ENCODE results near the gene DDX17.

Gene DDX17

GRCh38 chr22:38442967-38443627, 63.0 kb downstream of the DDX17 start:
- no peak for TF ChIP-seq CTCF (IDR thresholded peaks at IDR 0.05)
- intact Hi-C loops (cut with DNase I; ENCODE audit: low total_unique reads), result no loop called here
- DNase-seq, result no peak

GRCh38 chr22:38441620-38442287, 64.4 kb downstream of the DDX17 start:
- DNase-seq, result no peak
- intact Hi-C loops (cut with DNase I; ENCODE audit: low total_unique reads), result no loop called here
- Histone ChIP-seq H3K9me3 (no peaks in the 10 kb centered on the region), H3K27me3 (peaks cover 0 to 59% of the 10 kb centered on the region in 2 donors), H3K27ac (no peak overlapping the region), H3K36me3 (no peaks in the 10 kb centered on the region), H3K4me1 (no peaks in the 10 kb centered on the region), H3K4me3 (no peak overlapping the region)
- no peak for TF ChIP-seq CTCF (IDR thresholded peaks at IDR 0.05)

More at GRCh38 chr22:38442967-38443627, 63.0 kb downstream of the DDX17 start:
- H3K27ac ChIP-seq, result no peak overlapping the region
- peaks cover 0 to 61% of the 10 kb centered on the region in 2 donors for H3K27me3 ChIP-seq
- no peaks in the 10 kb centered on the region for H3K9me3 ChIP-seq
- H3K4me3 ChIP-seq, result no peak overlapping the region
- H3K36me3 ChIP-seq, result no peaks in the 10 kb centered on the region
- no peaks in the 10 kb centered on the region for H3K4me1 ChIP-seq

GRCh38 chr22:38440747-38441350, 65.3 kb downstream of the DDX17 start:
- no peak for TF ChIP-seq CTCF (IDR thresholded peaks at IDR 0.05)
- no peak overlapping the region for H3K27ac ChIP-seq
- H3K36me3 ChIP-seq, result no peaks in the 10 kb centered on the region
- no peaks in the 10 kb centered on the region for H3K9me3 ChIP-seq
- H3K4me1 ChIP-seq, result no peaks in the 10 kb centered on the region
- H3K4me3 ChIP-seq, result no peak overlapping the region
- intact Hi-C loops (cut with DNase I; ENCODE audit: low total_unique reads), result no loop called here
- no peak for DNase-seq
- H3K27me3 ChIP-seq, result peaks cover 0 to 54% of the 10 kb centered on the region in 2 donors

- no peak overlapping the region for H3K27ac ChIP-seq
- TF ChIP-seq CTCF (IDR thresholded peaks at IDR 0.05), result no peak
These were observed 68.7 kb downstream of the DDX17 start for GRCh38 chr22:38437416-38437815.

GRCh38 chr22:38436629-38437395, 69.3 kb downstream of the DDX17 start:
- H3K27ac ChIP-seq, result no peak overlapping the region
- H3K4me3 ChIP-seq, result no peak overlapping the region
- no peaks in the 10 kb centered on the region for H3K9me3 ChIP-seq
- H3K4me1 ChIP-seq, result no peaks in the 10 kb centered on the region
- TF ChIP-seq CTCF (IDR thresholded peaks at IDR 0.05), result no peak
- peaks cover 0 to 46% of the 10 kb centered on the region in 2 donors for H3K27me3 ChIP-seq
- intact Hi-C loops (cut with DNase I; ENCODE audit: low total_unique reads), result no loop called here
- DNase-seq, result no peak
- H3K36me3 ChIP-seq, result no peaks in the 10 kb centered on the region

More at GRCh38 chr22:38437416-38437815, 68.7 kb downstream of the DDX17 start:
- Histone ChIP-seq H3K4me3 (no peak overlapping the region), H3K27me3 (peaks cover 0 to 46% of the 10 kb centered on the region in 2 donors), H3K4me1 (no peaks in the 10 kb centered on the region), H3K36me3 (no peaks in the 10 kb centered on the region), H3K9me3 (no peaks in the 10 kb centered on the region)
- intact Hi-C loops (cut with DNase I; ENCODE audit: low total_unique reads), result no loop called here
- no peak for DNase-seq

Data from tibial artery (tissue), 4 donors.